ENCODE data around the gene LCE3D. TPM values are rescaled to one million over a fixed set of nuclear protein-coding genes. Genes with fewer than 3 reads are reported as not detected.
"Not testable (repeated sequence)": the region's sequence is repeated elsewhere in the genome, so short reads cannot be mapped to it uniquely, and the experiment has no call there.

The LCE3D gene, protein sequence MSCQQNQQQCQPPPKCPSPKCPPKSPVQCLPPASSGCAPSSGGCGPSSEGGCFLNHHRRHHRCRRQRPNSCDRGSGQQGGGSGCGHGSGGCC
- total RNA-seq, result not detected

DNA sequence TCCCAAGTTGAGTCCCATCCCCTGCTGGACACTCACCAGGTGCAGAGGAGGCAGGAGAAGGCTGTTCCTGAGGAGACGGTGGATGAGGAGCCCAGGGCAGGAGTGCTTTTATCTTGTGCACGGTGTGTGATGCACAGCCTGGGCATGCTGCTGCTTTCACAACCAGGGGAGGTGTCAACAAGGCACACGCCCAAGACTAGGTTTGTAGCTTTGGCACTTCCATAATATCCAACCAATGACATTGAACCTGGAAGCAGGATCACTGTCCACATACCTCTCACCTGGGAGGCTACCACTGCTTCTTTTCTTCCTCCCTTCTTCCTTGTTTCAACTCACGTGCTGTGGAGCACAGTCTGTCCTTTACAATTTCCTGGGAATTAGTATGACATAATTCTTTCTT is at the start of gene LCE3D:
Gene LCE3D, minus strand, starts transcription at position 84 of the 400 bp plus-strand sequence. CDS start 580 bp downstream, outside the sequence.
- Mint-ChIP-seq H3K36me3 (no peaks in the 10 kb centered on the region), H3K4me3 (no peak within 1 kb of the TSS), H3K27me3 (peaks cover 10 to 20% of the 10 kb centered on the region in 2 donors), H3K27ac (no peak within 1 kb of the TSS), H3K9me3 (no peaks in the 10 kb centered on the region), H3K4me1 (ENCODE audit: low read depth in 2 of 2) (no peaks in the 10 kb centered on the region)
- no peak for DNase-seq (ENCODE audit: low spot score)
- no peak for ATAC-seq

DNA sequence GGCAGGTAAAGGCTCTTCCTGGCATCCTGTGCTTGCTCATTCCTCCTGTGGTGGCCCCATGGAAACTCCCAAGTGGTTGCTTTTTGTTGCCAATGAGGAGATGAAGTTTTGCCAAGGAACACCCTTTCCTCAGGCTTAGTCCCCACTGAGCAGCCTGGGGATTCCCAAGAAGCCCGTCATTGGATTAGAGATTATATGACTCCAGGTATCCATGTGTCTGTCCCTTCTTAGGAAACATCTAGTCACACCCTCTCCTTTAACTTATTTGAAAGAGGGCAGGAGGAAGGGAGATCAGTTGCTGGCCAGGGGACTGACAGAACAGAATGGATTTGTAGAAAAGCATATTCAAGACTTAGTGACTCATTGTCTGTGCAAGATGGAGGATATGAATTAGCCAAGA is 46.4 kb upstream of the LCE3D start:
- H3K4me3 Mint-ChIP-seq, result no peak overlapping the region
- no peak overlapping the region for H3K27ac Mint-ChIP-seq
- H3K9me3 Mint-ChIP-seq, result no peaks in the 10 kb centered on the region
- peaks cover 3 to 4% of the 10 kb centered on the region in 2 donors for H3K4me1 Mint-ChIP-seq (ENCODE audit: low read depth in 2 of 2)
- H3K36me3 Mint-ChIP-seq, result no peaks in the 10 kb centered on the region
- ATAC-seq, result no peak
- peaks cover 25 to 54% of the 10 kb centered on the region in 2 donors for H3K27me3 Mint-ChIP-seq
- no peak for DNase-seq (ENCODE audit: low spot score)

DNA sequence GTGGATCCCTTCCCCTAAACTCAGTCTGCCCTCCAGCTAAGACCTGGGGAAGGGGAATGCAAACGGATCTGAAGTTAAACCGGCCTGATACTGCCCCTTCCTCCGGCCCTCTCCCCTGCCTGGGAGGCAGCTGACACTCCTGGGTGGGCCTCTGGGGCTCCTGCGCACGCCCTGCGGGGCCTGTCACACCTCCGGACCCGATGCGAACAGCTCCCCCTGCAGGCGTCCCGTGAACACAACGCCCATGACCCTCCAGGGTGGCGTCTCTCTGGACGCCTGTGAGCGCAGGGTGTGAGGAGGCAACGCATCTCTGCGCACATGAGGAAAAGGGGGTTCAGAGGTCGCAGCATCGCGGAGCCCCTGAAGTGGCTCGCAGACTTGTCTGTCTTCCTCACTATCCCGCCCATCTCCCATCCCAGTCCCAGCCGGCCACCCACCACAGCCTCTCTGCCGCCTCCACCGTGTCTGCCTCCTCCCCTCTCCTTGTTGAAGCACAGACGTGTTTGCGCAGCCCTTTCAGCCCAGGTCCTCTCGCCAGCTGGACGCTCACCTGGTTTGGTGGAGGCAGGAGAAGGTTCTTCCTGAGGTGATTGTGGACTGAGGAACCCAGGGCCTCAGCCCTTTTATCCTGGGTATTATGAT is 43.0 kb upstream of the LCE3D start:
- ATAC-seq (peak; percentile 41 to 48), DNase-seq (ENCODE audit: low spot score) (no peak)
- H3K27ac Mint-ChIP-seq, result no peak overlapping the region

DNA sequence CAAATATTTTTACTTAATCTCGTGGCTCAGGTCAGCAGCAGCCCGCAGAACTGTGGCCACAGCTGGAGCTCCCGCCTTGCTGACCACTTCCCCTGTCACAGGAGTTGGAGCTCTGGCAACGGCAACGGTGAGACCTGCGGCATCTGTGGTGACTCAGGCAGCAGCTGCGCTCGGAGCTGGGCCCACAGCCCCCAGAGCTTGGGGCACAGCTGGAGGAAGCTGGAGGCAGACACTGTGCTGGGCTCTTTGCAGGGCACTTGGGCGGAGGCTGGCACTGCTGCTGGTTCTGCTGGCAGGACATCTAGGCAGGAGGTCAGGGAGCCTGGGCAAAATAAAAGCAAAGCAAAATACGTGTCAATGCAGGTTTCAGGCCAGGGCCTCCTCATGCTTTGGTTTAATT is 42.5 kb upstream of the LCE3D start, which contains the start of gene LCE3A:
Gene LCE3A, minus strand, starts transcription at position 301 of the 400 bp plus-strand sequence. Its CDS starts 0 bp downstream, at position 301.
- H3K4me1 Mint-ChIP-seq (ENCODE audit: low read depth in 2 of 2), result peaks cover 3 to 4% of the 10 kb centered on the region in 2 donors
- H3K27ac Mint-ChIP-seq, result no peak within 1 kb of the TSS
- H3K4me3 Mint-ChIP-seq, result no peak within 1 kb of the TSS
- peaks cover 6% of the 10 kb centered on the region for H3K9me3 Mint-ChIP-seq
- peaks cover 7% of the 10 kb centered on the region for H3K36me3 Mint-ChIP-seq
- peaks cover 22 to 35% of the 10 kb centered on the region in 2 donors for H3K27me3 Mint-ChIP-seq
- ATAC-seq, result peak; percentile 58 to 69
- DNase-seq (ENCODE audit: low spot score), result no peak

More for the DNA sequence above, 43.0 kb upstream of the LCE3D start:
- peaks cover 3 to 4% of the 10 kb centered on the region in 2 donors for H3K4me1 Mint-ChIP-seq (ENCODE audit: low read depth in 2 of 2)
- no peak overlapping the region for H3K4me3 Mint-ChIP-seq
- peaks cover 5% of the 10 kb centered on the region for H3K9me3 Mint-ChIP-seq
- H3K36me3 Mint-ChIP-seq, result peaks cover 5% of the 10 kb centered on the region
- peaks cover 23 to 39% of the 10 kb centered on the region in 2 donors for H3K27me3 Mint-ChIP-seq

DNA sequence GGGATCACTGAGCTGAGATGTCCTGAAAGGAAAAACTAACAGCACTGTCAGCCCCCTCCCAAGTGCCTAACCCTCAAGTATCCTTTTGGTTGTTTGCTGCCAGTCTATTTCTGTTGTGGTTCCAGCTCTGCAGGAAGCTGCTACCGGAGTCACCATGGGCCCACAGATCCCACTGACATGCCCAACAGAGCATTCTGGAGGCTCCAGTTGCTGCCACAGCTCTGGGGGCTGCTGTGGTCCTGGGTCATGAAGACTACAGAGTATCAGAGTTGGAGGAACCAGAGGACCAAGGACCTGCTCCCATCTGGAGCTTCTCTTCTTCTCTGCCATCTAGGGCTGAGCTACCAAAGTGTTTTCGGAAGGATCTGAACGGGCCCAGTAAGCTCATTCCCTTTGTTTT is 41.7 kb upstream of the LCE3D start:
- no peak overlapping the region for H3K4me3 Mint-ChIP-seq
- peaks cover 6% of the 10 kb centered on the region for H3K9me3 Mint-ChIP-seq
- peaks cover 7% of the 10 kb centered on the region for H3K36me3 Mint-ChIP-seq
- H3K27me3 Mint-ChIP-seq, result peaks cover 21 to 27% of the 10 kb centered on the region in 2 donors
- ATAC-seq (peak in 1 of 2 donors; percentile 50), DNase-seq (ENCODE audit: low spot score) (no peak)
- H3K4me1 Mint-ChIP-seq (ENCODE audit: low read depth in 2 of 2), result peaks cover 3 to 4% of the 10 kb centered on the region in 2 donors
- H3K27ac Mint-ChIP-seq, result no peak overlapping the region

DNA sequence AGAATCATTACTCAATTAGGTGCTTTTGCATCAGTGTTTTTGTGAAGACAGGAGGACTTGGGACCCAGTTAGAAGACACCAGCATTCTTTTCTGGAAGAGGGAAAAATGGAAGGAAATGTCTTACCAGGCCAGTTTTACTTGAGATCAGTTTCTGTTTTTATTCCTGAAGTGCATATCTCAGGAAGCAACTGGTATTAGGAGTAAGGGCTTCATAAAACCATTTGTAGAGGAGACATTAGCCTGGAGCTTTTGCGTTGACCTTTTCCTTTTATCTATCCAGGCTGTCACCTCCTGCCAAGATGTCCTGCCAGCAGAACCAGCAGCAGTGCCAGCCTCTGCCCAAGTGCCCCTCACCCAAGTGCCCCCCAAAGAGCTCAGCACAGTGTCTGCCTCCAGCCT is 33.2 kb upstream of the LCE3D start, which contains the start of gene LCE3B:
Gene LCE3B, plus strand, starts transcription at position 301 of the 400 bp plus-strand sequence. Its CDS starts 0 bp downstream, at position 301.
- Mint-ChIP-seq H3K27me3 (peaks cover 7 to 8% of the 10 kb centered on the region in 2 donors), H3K9me3 (peaks cover 3% of the 10 kb centered on the region), H3K4me1 (ENCODE audit: low read depth in 2 of 2) (no peaks in the 10 kb centered on the region), H3K36me3 (peaks cover 4% of the 10 kb centered on the region), H3K27ac (no peak within 1 kb of the TSS), H3K4me3 (no peak within 1 kb of the TSS)
- DNase-seq (ENCODE audit: low spot score), result no peak
- ATAC-seq, result no peak

DNA sequence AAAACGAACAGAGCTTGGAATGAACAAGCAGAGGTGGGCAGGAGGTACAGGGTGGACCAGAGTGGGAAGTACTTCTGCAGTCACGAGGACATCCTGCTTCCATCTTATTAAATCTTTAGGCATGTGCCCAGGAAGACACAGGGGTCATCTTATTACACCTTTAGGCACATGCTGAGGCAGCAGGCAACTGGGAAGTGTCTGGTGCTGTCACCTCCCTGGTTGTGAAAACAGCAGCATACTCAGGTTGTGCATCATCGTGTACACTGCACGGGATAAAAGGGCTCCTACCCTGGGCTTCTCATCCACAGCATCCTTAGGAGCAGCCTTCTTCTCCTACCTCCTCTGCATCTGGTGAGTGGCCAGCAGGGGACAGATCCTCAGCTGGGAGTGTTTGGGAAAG is 19.6 kb upstream of the LCE3D start, which contains the start of gene LCE3C:
Gene LCE3C, plus strand, starts transcription at position 301 of the 400 bp plus-strand sequence. CDS start 498 bp downstream, outside the sequence.
- ATAC-seq, result no peak
- H3K27me3 Mint-ChIP-seq, result peaks cover 0 to 6% of the 10 kb centered on the region in 2 donors
- no peaks in the 10 kb centered on the region for H3K4me1 Mint-ChIP-seq (ENCODE audit: low read depth in 2 of 2)
- H3K9me3 Mint-ChIP-seq, result peaks cover 2% of the 10 kb centered on the region
- no peak for DNase-seq (ENCODE audit: low spot score)
- H3K4me3 Mint-ChIP-seq, result no peak within 1 kb of the TSS
- no peaks in the 10 kb centered on the region for H3K36me3 Mint-ChIP-seq
- no peak within 1 kb of the TSS for H3K27ac Mint-ChIP-seq

DNA sequence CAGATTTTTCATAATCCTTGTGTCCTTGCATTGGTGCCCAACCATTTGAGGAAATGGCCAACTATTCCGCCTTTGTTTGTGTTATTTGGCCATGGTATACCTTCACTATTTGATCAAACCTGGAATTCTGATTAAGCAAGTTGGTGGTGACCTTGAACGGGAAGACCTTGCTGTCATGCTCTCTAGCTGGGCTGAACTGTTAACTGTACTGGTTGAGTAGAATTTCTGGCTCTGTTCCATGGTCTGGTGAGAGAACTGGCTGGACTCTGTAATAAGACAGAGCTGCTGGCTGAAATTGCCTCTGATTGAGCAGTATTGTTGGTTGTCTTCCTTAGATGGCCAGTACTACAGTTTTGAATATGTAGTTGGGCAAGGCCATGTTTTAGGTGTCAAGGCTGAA is 16.7 kb upstream of the LCE3D start:
- no peak for ATAC-seq
- no peak for DNase-seq (ENCODE audit: low spot score)
- no peak overlapping the region for H3K27ac Mint-ChIP-seq
- no peak overlapping the region for H3K4me3 Mint-ChIP-seq
- H3K4me1 Mint-ChIP-seq (ENCODE audit: low read depth in 2 of 2), result no peaks in the 10 kb centered on the region
- H3K36me3 Mint-ChIP-seq, result no peaks in the 10 kb centered on the region
- no peaks in the 10 kb centered on the region for H3K27me3 Mint-ChIP-seq
- H3K9me3 Mint-ChIP-seq, result peaks cover 5% of the 10 kb centered on the region

DNA sequence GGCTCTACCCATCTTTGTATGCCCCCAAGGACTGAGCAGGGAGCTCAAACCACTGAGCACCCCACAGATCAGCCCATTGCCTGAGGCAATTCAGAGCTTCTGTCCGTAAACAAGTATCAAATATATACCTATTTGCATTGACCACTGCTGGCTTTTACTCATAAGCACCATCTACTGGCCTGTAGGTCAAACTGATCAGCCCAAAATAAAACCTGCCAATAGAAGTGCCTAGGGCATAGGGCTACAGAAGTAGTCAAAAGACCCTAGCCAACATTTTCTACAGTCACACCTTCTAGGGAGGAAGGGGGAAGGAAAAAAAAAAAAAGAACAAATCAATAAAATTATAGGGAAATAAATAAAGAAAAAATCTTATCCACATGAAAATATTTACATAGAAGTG is 5.3 kb upstream of the LCE3D start:
- H3K4me1 Mint-ChIP-seq (ENCODE audit: low read depth in 2 of 2), result no peaks in the 10 kb centered on the region
- H3K27ac Mint-ChIP-seq, result no peak overlapping the region
- no peaks in the 10 kb centered on the region for H3K36me3 Mint-ChIP-seq
- no peaks in the 10 kb centered on the region for H3K9me3 Mint-ChIP-seq
- H3K27me3 Mint-ChIP-seq, result peaks cover 4 to 22% of the 10 kb centered on the region in 2 donors
- DNase-seq (ENCODE audit: low spot score) (no peak), ATAC-seq (no peak)
- no peak overlapping the region for H3K4me3 Mint-ChIP-seq

DNA sequence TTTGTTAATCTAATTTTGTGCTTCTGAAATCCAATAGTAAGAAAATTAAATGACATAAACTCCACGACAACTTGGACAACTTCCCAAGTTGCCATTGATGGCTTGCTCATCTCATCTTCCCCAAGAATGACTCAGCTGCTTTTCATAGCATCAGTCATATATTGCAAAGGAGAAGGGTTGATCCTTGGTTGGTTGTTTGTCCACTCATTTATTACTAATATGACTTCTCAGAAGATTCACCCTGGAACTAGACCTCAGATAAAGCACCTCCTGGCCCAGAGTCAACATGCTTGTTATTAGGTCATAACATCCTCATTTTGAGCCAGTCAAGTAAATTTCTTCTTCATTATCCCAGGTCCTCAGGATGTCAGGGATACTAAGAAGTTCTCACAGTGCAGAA is 2.3 kb upstream of the LCE3D start:
- no peak overlapping the region for H3K4me3 Mint-ChIP-seq
- peak in 1 of 2 donors; percentile 41 for ATAC-seq

DNA sequence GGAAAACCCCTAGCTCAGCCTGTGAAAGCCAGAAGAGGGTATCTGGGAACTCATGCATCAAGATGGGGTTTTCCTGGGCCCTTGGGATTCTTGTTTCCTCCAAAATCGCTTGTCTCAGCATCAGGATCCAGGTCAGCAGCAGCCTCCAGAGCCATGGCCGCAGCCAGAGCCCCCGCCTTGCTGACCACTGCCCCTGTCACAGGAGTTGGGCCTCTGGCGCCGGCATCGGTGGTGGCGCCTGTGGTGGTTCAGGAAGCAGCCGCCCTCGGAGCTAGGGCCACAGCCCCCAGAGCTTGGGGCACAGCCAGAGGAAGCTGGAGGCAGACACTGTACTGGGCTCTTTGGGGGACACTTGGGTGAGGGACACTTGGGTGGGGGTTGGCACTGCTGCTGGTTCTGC is 790 bp downstream of the LCE3D start:
- not testable (repeated sequence) for DNase-seq (ENCODE audit: low spot score); H3K27ac Mint-ChIP-seq; H3K4me3 Mint-ChIP-seq; H3K9me3 Mint-ChIP-seq; H3K36me3 Mint-ChIP-seq; H3K4me1 Mint-ChIP-seq (ENCODE audit: low read depth in 2 of 2); ATAC-seq
- H3K27me3 Mint-ChIP-seq, result peaks cover 14 to 29% of the 10 kb centered on the region in 2 donors

More for the DNA sequence above, 2.3 kb upstream of the LCE3D start:
- H3K9me3 Mint-ChIP-seq, result no peaks in the 10 kb centered on the region
- DNase-seq (ENCODE audit: low spot score), result no peak
- H3K36me3 Mint-ChIP-seq, result no peaks in the 10 kb centered on the region
- no peaks in the 10 kb centered on the region for H3K4me1 Mint-ChIP-seq (ENCODE audit: low read depth in 2 of 2)
- H3K27ac Mint-ChIP-seq, result no peak overlapping the region
- H3K27me3 Mint-ChIP-seq, result peaks cover 12 to 27% of the 10 kb centered on the region in 2 donors

DNA sequence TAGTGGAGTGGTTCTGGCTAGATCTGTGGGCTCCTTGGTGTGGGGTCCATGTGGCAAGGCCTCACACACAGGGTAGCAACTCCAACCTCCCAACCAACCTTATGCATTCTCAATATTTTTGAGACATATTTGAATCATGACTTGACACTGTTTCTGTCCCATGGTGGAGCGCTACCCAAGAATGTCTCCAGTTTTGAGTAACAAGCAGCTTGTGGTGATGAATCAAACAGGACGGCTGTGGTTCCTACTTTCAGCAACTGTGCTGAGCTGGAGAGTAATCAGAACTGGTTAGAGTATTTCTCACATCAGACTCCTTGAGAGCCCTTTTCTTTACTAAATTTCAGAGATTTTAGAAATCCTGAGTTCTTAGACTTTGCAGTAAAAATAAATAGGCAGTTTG is 3.1 kb downstream of the LCE3D start:
- Mint-ChIP-seq H3K4me1 (ENCODE audit: low read depth in 2 of 2) (no peaks in the 10 kb centered on the region), H3K27me3 (peaks cover 25 to 50% of the 10 kb centered on the region in 2 donors), H3K9me3 (no peaks in the 10 kb centered on the region), H3K4me3 (no peak overlapping the region), H3K36me3 (no peaks in the 10 kb centered on the region), H3K27ac (no peak overlapping the region)
- ATAC-seq, result peak in 1 of 2 donors; percentile 86
- no peak for DNase-seq (ENCODE audit: low spot score)

DNA sequence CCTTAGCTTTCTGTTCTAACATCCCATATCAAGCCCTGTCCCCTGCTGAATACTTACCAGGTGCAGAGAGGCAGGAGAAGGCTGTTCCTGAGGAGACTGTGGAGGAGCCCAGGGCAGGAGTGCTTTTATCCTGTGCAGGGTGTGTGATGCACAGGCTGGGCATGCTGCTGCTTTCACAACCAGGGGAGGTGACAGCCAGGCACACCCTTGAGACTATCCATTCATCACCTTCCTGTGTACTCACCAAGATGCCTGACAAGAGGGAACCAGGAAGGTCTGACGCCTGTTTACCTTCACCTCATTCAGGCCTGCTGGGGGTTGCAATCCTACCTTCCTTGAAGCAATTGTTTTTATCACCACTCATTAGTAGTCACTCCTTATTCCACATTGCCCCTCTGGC is 13.6 kb downstream of the LCE3D start, which contains the start of gene LCE3E:
Gene LCE3E, minus strand, starts transcription at position 100 of the 400 bp plus-strand sequence. CDS start 572 bp downstream, outside the sequence.
- no peak within 1 kb of the TSS for H3K27ac Mint-ChIP-seq
- peaks cover 7% of the 10 kb centered on the region for H3K36me3 Mint-ChIP-seq
- H3K4me3 Mint-ChIP-seq, result no peak within 1 kb of the TSS
- no peaks in the 10 kb centered on the region for H3K9me3 Mint-ChIP-seq
- peaks cover 0 to 9% of the 10 kb centered on the region in 2 donors for H3K4me1 Mint-ChIP-seq (ENCODE audit: low read depth in 2 of 2)
- ATAC-seq (peak in 1 of 2 donors; percentile 31), DNase-seq (ENCODE audit: low spot score) (no peak)
- H3K27me3 Mint-ChIP-seq, result peaks cover 24 to 41% of the 10 kb centered on the region in 2 donors

Data from natural killer cell treated with Interleukin-12 subunit alpha and Interleukin-12 subunit beta and Interleukin-15 and Interleukin-18, amount 100 ng/mL, for 72 hours (primary cell).